HepG2 (cell line): Measurements from ENCODE around the gene PRKN. TPM values are rescaled to one million over a fixed set of nuclear protein-coding genes. Genes with fewer than 3 reads are reported as not detected.

ENCODE experiments used
- ATAC-seq: fragments of 200-7000 bp; cut with Tn5 transposase; 3 replicates; pipeline ENCODE4 v1.9.1; 2020; ENCODE audit warnings: mild to moderate bottlenecking, moderate library complexity
- BruUV-seq: library from RNA; stranded (reverse); fragments of 400-500 nt; replicated peaks from 2 replicates; lab custom pipeline; 2021; lab: Mats Ljungman, UMichigan
- CTCF ChIA-PET: fragments of 300-600 bp; formaldehyde crosslinking; extraction: SDS; loops from one replicate; lab custom pipeline; 2021; ENCODE audit warnings: low total read pairs, inconsistent platforms, low intra/inter-chr PET ratio; lab: Yijun Ruan, JAX
- POLR2A ChIA-PET: fragments of 350-600 bp; sonication (Branson Sonifier 250); formaldehyde crosslinking; loops from one replicate; lab custom pipeline; 2020; ENCODE audit warnings: antibody characterized with exemption, inconsistent platforms; lab: Yijun Ruan, JAX
- DNase-seq: peaks from one replicate; pipeline ENCODE4 v3.0.0-alpha.2; 2015; ENCODE audit warnings: low spot score
- FAIRE-seq: peaks from 3 replicates; lab custom pipeline; 2011; peaks lifted over from hg19 to GRCh38; lab: Jason Lieb, UNC
- H2AFZ ChIP-seq: one replicate; pipeline ENCODE4 v1.6.1; 2011; ENCODE audit warnings: low read length, inconsistent platforms
- H3K27ac ChIP-seq: fragments of 300-600 bp; 3 replicates; pipeline ENCODE4 v1.8.0; 2011; ENCODE audit warnings: mixed run types, mild to moderate bottlenecking, mixed read lengths, low read length, inconsistent platforms; ENCODE audit not compliant: insufficient read depth; ENCODE audit errors: extremely low read length
- H3K27me3 ChIP-seq, 2 experiments: fragments of 200-600 bp in 1 of 2; 2 replicates in 1 of 2; 3 replicates in 1 of 2; pipeline versions ENCODE4 v1.6.0 to v1.8.0; 2011; ENCODE audit warnings: low read length in 2 of 2, mild to moderate bottlenecking in 2 of 2, moderate library complexity in 2 of 2, inconsistent platforms in 1 of 2; ENCODE audit not compliant: insufficient read depth in 2 of 2, control insufficient read depth in 1 of 2
- H3K36me3 ChIP-seq, 2 experiments: fragments of 200-600 bp in 1 of 2; replicated peaks in 1 of 2; 2 replicates in 1 of 2; 3 replicates in 1 of 2; pipeline versions ENCODE4 v1.5.1 to v1.8.0; 2011; ENCODE audit warnings: low read length in 2 of 2, inconsistent platforms in 1 of 2; ENCODE audit not compliant: insufficient read depth in 2 of 2, control insufficient read depth in 1 of 2
- H3K4me1 ChIP-seq: 2 replicates; pipeline ENCODE4 v1.5.1; 2012; ENCODE audit warnings: low read length, inconsistent platforms; ENCODE audit not compliant: insufficient read depth
- H3K4me2 ChIP-seq: 2 replicates; pipeline ENCODE4 v1.6.0; 2011; ENCODE audit warnings: low read depth, low read length, inconsistent platforms
- H3K4me3 ChIP-seq, 3 experiments: fragments of 200-600 bp in 1 of 3; sonication (generic), shearing (Covaris generic) in 1 of 3; replicated peaks in 1 of 3; 2 replicates each; pipeline ENCODE4 v1.5.1; 2011 to 2016; ENCODE audit warnings: low read length in 3 of 3, inconsistent platforms in 2 of 3, low read depth in 2 of 3, mild to moderate bottlenecking in 2 of 3, control low read depth in 1 of 3, mixed read lengths in 1 of 3; ENCODE audit not compliant: insufficient read depth in 1 of 3
- H3K79me2 ChIP-seq: one replicate; pipeline ENCODE4 v1.6.1; 2011; ENCODE audit warnings: low read length, inconsistent platforms; ENCODE audit not compliant: insufficient read depth
- H3K9ac ChIP-seq: 2 replicates; pipeline ENCODE4 v1.6.0; 2011; ENCODE audit warnings: mild to moderate bottlenecking, low read depth, low read length, inconsistent platforms; ENCODE audit not compliant: insufficient read depth
- H3K9me3 ChIP-seq: 2 replicates; pipeline ENCODE4 v1.5.1; 2012; ENCODE audit warnings: mild to moderate bottlenecking, low read length
- H4K20me1 ChIP-seq: 2 replicates; pipeline ENCODE4 v1.6.0; 2011; ENCODE audit warnings: inconsistent platforms, mild to moderate bottlenecking, low read length, moderate library complexity; ENCODE audit not compliant: insufficient read depth
- ARNT ChIP-seq: fragments of 450-650 bp; IDR thresholded peaks from 2 replicates; pipeline ENCODE4 v1.6.1; 2017
- CC2D1A ChIP-seq: sonication (generic); formaldehyde crosslinking; IDR thresholded peaks from 2 replicates; pipeline ENCODE4 v1.8.1; 2023; ENCODE audit warnings: mild to moderate bottlenecking, missing genetic modification reagents
- CENPBD1 ChIP-seq: sonication (generic); formaldehyde crosslinking; IDR thresholded peaks from 2 replicates; pipeline ENCODE4 v1.8.0; 2022; ENCODE audit warnings: missing genetic modification reagents, low read depth, mild to moderate bottlenecking, borderline replicate concordance
- FOXM1 ChIP-seq: sonication (generic); formaldehyde crosslinking; IDR thresholded peaks from 2 replicates; pipeline ENCODE4 v1.5.0; 2020; ENCODE audit warnings: missing genetic modification reagents
- GZF1 ChIP-seq: sonication (generic); formaldehyde crosslinking; IDR thresholded peaks from 2 replicates; pipeline ENCODE4 v1.5.1; 2020; ENCODE audit warnings: mild to moderate bottlenecking, missing genetic modification reagents
- IKZF1 ChIP-seq: fragments of 450-650 bp; IDR thresholded peaks from 2 replicates; pipeline ENCODE4 v1.7.1; 2016
- KAT7 ChIP-seq: IDR thresholded peaks from 2 replicates; pipeline ENCODE4 v1.6.1; 2018; ENCODE audit warnings: borderline replicate concordance, missing compliant biosample characterization
- NFE2L1 ChIP-seq: sonication (generic); formaldehyde crosslinking; IDR thresholded peaks from 2 replicates; pipeline ENCODE4 v1.4.0; 2020; ENCODE audit warnings: missing genetic modification reagents, mild to moderate bottlenecking, borderline replicate concordance
- NKX3-1 ChIP-seq: sonication (generic); formaldehyde crosslinking; IDR thresholded peaks from 2 replicates; pipeline ENCODE4 v1.5.0; 2020; ENCODE audit warnings: missing genetic modification reagents
- RXRA ChIP-seq: sonication (generic); formaldehyde crosslinking; IDR thresholded peaks from 2 replicates; pipeline ENCODE4 v1.5.1; 2020; ENCODE audit warnings: missing genetic modification reagents
- ZFP90 ChIP-seq: sonication (generic); formaldehyde crosslinking; IDR thresholded peaks from 2 replicates; pipeline ENCODE4 v1.8.0; 2022; ENCODE audit warnings: missing genetic modification reagents, mild to moderate bottlenecking, inconsistent platforms, borderline replicate concordance
- ZIK1 ChIP-seq: sonication (generic); formaldehyde crosslinking; IDR thresholded peaks from 2 replicates; pipeline ENCODE4 v1.5.0; 2020; ENCODE audit warnings: mild to moderate bottlenecking, low read depth, missing genetic modification reagents, borderline replicate concordance
- ZNF264 ChIP-seq: sonication (generic); formaldehyde crosslinking; IDR thresholded peaks from 2 replicates; pipeline ENCODE4 v1.4.0; 2020; ENCODE audit warnings: missing genetic modification reagents
- ZNF564 ChIP-seq: sonication (generic); formaldehyde crosslinking; IDR thresholded peaks from 2 replicates; pipeline ENCODE4 v1.8.1; 2023; ENCODE audit warnings: mild to moderate bottlenecking, missing genetic modification reagents
- ZNF567 ChIP-seq: sonication (generic); formaldehyde crosslinking; IDR thresholded peaks from 2 replicates; pipeline ENCODE4 v1.8.1; 2023; ENCODE audit warnings: mild to moderate bottlenecking, missing genetic modification reagents, borderline replicate concordance
- ZNF569 ChIP-seq: sonication (generic); formaldehyde crosslinking; IDR thresholded peaks from 2 replicates; pipeline ENCODE4 v1.5.0; 2020; ENCODE audit warnings: mild to moderate bottlenecking, missing genetic modification reagents, moderate library complexity, borderline replicate concordance
- ZNF782 ChIP-seq: sonication (generic); formaldehyde crosslinking; IDR thresholded peaks from 2 replicates; pipeline ENCODE4 v1.4.0; 2020; ENCODE audit warnings: missing genetic modification reagents, mild to moderate bottlenecking, borderline replicate concordance
- WGBS: methylation state at CpG from one replicate; pipeline ENCODE4 v1.1.6; 2017; ENCODE audit warnings: low lambda C conversion rate; 5-methylcytosine and 5-hydroxymethylcytosine counted together
- in situ Hi-C: cut with HindIII; loops from 2 replicates; pipeline ENCODE4 v1.10.0; 2017; ENCODE audit warnings: low pct_unique_long_range_greater_than_20kb; ENCODE audit not compliant: extremely low pct_ligation_motif_present
- intact Hi-C: fragments of 100-400 bp; cut with micrococcal nuclease; formaldehyde crosslinking; loops from one replicate; pipeline ENCODE4 v1.10.0; 2022; ENCODE audit not compliant: unreplicated experiment
- polyA plus RNA-seq, 8 experiments: library from polyadenylated mRNA; depleted of rRNA in 3 of 8; stranded (reverse) in 7 of 8; unstranded in 1 of 8; fragments of >200 nt; fragmentation: Illumina TruSeq in 4 of 8; extraction: Trizol in 4 of 8; gene quantifications; 2 replicates each; pipeline versions ENCODE4 v1.2.1 to v1.2.3, GENCODE V29; 2011 to 2016; ENCODE audit warnings: low read depth in 4 of 8, missing spikeins in 1 of 8, mixed read lengths in 1 of 8; ENCODE audit not compliant: insufficient read depth in 1 of 8
- total RNA-seq, 5 experiments: library from RNA; depleted of rRNA; stranded (reverse); fragments of >200 nt; fragmentation: Illumina TruSeq; extraction: Trizol; gene quantifications; 2 replicates each; pipeline ENCODE4 v1.2.3, GENCODE V29; 2016; ENCODE audit warnings: low read depth in 1 of 5
- TF ChIP-seq, protein P1 (sequence below): sonication (generic); formaldehyde crosslinking; IDR thresholded peaks from 2 replicates; pipeline ENCODE4 v1.4.0; 2020; ENCODE audit warnings: mild to moderate bottlenecking, missing genetic modification reagents

The PRKN gene
- total and polyA plus RNA-seq, 2 of the 13 experiments (the other 11 are each of a cell fraction or from before 2014, with no cell fraction given) = 0.31 to 0.44 TPM

GRCh38 chr6:161403717-161404116 is 1323.8 kb downstream of the PRKN start:
- in situ Hi-C loops = no loop called here
- H3K27me3 ChIP-seq = no peaks in the 10 kb centered on the region
- TF ChIP-seq CENPBD1 (CRISPR knock-in tag) (no peak), ZNF564 (CRISPR knock-in tag) (peak; percentile 93)
- TF ChIP-seq, all 625 proteins: peak for 1
- WGBS = 33% methylated on average over 1 of the region's 1 CpG
- FAIRE-seq (no peak), ATAC-seq (no peak), DNase-seq (no peak)
- no TSS peak for BruUV-seq
- H3K4me3 ChIP-seq = no peak overlapping the region
- H3K79me2 ChIP-seq = no peaks in the 10 kb centered on the region
- H3K27ac ChIP-seq = no peak overlapping the region
- H3K9ac ChIP-seq = no peak overlapping the region
- H3K4me1 ChIP-seq = no peaks in the 10 kb centered on the region
- H3K36me3 ChIP-seq = no peaks in the 10 kb centered on the region
- H2AFZ ChIP-seq = no peak overlapping the region
- H3K9me3 ChIP-seq = no peaks in the 10 kb centered on the region
- H4K20me1 ChIP-seq = no peaks in the 10 kb centered on the region
- ChIA-PET CTCF (no interaction called here), POLR2A (no interaction called here)
- intact Hi-C loops = no loop called here
- no peak overlapping the region for H3K4me2 ChIP-seq

DNA sequence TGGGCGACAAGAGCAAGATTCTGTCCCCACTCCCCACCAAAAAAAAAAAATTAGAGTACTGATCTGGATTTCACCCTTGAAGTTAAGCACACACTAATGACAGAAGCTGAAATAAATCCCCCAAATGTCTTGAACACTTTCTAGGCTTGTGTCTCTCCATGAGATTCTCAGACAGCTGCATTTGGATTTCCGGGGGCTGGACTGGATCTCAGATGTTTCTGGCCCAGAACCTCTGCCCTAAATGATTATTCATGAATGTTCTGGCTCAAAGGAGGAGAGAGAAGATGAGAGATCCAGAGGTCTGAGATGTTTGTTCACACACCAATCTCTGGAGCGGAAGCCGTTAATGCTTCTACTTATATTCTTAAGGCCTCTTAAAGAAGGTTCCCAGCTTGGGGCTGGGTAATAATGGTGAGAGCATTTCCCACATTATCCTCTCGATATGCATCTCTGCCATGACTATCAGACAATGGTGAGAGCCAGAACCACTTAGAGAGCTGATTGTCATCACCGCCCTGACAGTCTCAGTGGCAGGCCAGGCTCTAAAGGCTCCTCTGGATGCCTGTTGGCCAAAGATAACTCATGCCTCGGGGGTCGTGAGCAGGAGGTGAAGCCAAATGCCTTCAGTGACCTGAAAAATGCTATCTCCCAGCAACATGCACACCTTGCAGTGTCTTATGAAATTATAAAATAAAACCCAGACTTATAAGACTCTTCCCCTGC is 1325.8 kb downstream of the PRKN start:
- Histone ChIP-seq H2AFZ (no peak overlapping the region), H3K4me1 (no peaks in the 10 kb centered on the region), H3K79me2 (no peaks in the 10 kb centered on the region), H3K4me2 (no peak overlapping the region), H3K9ac (no peak overlapping the region), H4K20me1 (no peaks in the 10 kb centered on the region), H3K4me3 (no peak overlapping the region), H3K9me3 (no peaks in the 10 kb centered on the region), H3K27ac (no peak overlapping the region), H3K27me3 (no peaks in the 10 kb centered on the region; a peak in 1 of 5 replicates), H3K36me3 (no peaks in the 10 kb centered on the region)
- in situ Hi-C loops (no loop called here), intact Hi-C loops (no loop called here)
- CTCF ChIA-PET = no interaction called here
- 31% methylated on average over 8 of the region's 8 CpGs for WGBS
- no TSS peak for BruUV-seq
- ATAC-seq (no peak), DNase-seq (no peak), FAIRE-seq (no peak)
- POLR2A ChIA-PET = no interaction called here
- TF ChIP-seq ARNT (no peak), KAT7 (CRISPR knock-in tag) (no peak), RXRA (no peak), GZF1 (CRISPR knock-in tag) (no peak), CC2D1A (CRISPR knock-in tag) (no peak), ZNF782 (CRISPR knock-in tag) (no peak), IKZF1 (no peak), ZNF569 (CRISPR knock-in tag) (no peak), ZIK1 (CRISPR knock-in tag) (no peak), ZFP90 (CRISPR knock-in tag) (no peak), ZNF264 (CRISPR knock-in tag) (no peak), NFE2L1 (CRISPR knock-in tag) (no peak), FOXM1 (CRISPR knock-in tag) (no peak), NKX3-1 (CRISPR knock-in tag) (no peak), ZNF567 (no peak)
- TF ChIP-seq, protein P1, sequence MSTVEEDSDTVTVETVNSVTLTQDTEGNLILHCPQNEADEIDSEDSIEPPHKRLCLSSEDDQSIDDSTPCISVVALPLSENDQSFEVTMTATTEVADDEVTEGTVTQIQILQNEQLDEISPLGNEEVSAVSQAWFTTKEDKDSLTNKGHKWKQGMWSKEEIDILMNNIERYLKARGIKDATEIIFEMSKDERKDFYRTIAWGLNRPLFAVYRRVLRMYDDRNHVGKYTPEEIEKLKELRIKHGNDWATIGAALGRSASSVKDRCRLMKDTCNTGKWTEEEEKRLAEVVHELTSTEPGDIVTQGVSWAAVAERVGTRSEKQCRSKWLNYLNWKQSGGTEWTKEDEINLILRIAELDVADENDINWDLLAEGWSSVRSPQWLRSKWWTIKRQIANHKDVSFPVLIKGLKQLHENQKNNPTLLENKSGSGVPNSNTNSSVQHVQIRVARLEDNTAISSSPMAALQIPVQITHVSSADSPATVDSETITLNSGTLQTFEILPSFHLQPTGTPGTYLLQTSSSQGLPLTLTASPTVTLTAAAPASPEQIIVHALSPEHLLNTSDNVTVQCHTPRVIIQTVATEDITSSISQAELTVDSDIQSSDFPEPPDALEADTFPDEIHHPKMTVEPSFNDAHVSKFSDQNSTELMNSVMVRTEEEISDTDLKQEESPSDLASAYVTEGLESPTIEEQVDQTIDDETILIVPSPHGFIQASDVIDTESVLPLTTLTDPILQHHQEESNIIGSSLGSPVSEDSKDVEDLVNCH = no peak
